Activated T-cell treated with anti-CD3 and anti-CD28 coated beads, Interleukin-2, amount 50 U/mL, for 48 hours (primary cell): Measurements from ENCODE around the gene DGCR6L.
"Not testable (repeated sequence)": the region's sequence is repeated elsewhere in the genome, so short reads cannot be mapped to it uniquely, and the experiment has no call there.

Source experiments
- DNase-seq, 2 experiments: peaks; one replicate each; pipeline ENCODE4 v3.0.0-alpha.2; 2020

DGCR6L gene

GRCh38 chr22:20290045-20290392, 29.8 kb downstream of the DGCR6L start:
- DNase-seq = no peak

DNA sequence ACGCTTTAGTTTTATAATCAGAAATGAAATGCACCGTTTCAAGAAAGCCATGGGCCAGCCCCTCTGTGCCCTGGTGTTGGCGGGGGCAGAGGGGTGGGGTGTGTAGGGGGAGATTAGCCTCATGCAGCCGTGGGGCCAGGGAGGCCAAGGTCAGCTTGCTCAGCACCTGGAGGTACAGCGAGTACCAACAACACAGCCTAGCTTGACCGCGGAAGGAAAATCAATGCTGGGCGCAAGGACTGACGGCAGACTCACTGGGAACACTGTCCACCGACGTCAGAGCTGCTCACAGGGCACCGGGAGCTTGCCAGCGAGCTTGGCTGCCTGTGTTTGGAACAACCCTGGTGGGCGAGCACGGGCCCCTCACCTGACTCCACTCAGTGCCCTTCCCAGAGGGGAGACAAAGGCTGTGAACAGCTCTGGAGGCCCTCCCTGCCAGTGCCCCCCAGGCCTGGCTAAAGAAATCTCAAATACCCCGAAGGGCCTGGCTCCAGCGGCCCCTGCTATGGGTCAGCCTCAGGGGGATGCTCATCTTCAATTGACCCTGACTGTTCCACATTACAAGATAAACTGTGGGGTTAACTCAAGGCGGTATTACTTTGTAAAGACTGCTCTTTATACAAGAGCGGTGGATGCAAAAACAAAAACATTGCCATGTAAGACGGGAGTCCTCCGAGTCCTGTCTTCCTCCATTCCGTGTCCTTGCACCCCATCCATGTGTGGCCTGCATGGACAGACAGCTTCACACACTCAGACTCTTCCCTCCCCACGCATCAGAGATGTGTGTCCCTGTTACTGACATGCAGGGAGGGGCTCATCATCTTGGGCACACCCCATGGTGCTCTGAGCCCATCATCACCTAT, 30.4 kb downstream of the DGCR6L start:
- not testable (repeated sequence) for DNase-seq

DNA sequence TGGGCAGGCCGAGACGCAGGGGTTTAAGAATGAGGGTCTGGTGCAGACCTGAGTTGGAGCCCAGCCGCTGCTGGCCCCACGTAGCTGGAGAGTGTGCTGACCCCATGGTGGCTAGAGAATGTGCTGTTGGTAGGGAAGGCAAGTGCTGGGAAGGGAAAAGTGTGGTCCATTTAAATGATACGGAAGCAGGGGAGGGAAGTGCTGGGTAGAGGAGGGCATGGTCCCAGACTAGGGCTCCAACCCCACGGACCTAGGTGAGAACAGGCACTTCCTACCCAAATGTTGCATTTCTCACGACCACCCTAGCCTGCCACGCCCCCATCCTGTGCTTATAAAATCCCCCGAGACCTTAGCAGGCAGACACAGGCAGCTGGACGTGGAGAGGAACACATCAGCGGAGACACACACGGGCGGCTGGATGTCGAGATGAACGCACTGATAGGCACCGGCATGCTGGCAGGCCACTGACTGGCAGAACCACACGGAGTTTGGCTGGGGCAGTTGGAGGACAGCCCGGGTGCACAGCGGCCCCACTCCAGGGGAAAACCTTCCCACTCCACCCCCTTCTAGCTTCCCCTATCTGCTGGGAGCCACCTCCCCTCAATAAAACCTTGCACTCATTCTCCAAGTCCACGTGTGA, 33.0 kb downstream of the DGCR6L start:
- not testable (repeated sequence) for DNase-seq

DNA sequence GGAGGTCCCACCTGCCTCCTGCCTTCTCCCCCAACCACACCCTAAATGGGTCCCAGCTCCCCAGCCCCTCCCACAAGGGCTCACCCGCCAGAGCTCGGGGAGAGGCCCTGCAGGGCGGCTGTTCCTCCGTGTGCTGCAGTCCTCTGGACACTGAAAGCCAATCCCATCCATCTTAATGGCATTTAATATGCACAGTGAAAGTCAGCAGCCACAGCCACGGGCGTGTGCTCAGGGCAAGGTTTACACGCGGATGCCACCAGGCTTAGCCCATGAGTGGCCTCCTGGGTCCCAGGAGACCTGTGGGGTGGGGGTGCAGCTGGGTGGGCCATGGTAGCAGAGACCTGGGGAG, 33.6 kb downstream of the DGCR6L start:
- DNase-seq = not testable (repeated sequence)

DNA sequence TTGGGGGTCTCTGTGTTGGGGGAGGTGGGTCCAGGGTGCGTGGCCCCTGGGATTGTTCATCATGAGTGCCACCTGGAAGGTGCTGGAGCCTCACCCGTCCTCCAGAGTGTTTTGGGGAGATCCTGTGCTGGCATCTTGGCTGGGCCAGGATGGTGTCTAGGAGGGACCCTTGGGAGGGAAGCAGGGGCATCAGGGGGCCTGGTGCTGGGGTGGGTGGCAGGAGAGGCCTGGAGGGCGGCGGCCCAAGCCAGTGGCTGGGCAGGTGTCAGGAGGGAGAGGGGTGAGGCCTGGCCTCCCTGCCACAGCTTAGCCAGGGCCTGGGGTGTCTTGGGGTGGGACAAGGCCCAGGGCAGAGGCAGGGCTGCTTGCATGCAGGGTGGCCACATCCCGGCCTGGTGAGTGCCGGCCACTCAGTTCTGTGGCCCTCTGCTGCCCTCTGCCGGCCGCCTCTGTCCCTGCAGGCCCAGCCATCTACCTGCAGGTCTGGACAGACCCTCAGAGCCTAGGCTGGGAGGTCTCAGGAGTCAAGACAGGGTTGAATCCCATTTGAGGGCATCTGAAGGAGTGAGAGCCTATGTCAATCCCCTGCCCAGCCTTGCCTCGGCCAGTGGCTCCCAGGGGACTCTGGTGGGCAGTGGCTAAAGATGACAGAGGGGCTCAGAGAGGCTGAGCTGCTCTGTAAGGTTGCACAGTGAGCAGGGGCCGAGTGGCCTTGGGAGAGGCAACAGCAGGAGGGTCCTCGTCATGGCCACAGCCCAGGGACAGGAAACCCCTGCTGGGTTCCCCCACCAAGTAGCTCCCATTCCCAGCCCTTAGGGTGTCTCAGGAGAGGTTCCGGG, 34.2 kb downstream of the DGCR6L start:
- DNase-seq = peak; percentile 79 to 83

GRCh38 chr22:20284471-20285086, 35.3 kb downstream of the DGCR6L start:
- DNase-seq = no peak

DNA sequence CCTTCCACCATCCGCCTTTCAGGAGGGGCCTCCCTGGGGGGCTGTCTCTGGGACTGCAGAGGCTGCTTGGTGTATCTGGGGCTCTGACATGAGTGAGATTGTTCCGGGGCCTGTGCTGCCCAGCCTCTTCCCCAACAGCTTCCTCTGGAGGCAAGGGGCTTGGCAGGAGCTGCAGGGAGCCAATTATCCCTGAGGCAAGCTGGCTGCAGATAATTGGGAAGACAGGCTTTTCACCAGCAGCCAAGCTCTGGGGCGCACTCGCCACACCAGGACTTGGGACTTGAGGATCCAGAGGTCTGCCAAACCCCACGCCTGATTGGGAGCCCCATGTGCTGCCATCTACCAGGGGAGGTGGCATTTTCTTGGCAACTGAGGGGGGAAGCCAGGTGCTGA, 36.2 kb downstream of the DGCR6L start:
- no peak for DNase-seq

- no peak for DNase-seq
Measured at GRCh38 chr22:20282901-20283673, 36.8 kb downstream of the DGCR6L start.

DNA sequence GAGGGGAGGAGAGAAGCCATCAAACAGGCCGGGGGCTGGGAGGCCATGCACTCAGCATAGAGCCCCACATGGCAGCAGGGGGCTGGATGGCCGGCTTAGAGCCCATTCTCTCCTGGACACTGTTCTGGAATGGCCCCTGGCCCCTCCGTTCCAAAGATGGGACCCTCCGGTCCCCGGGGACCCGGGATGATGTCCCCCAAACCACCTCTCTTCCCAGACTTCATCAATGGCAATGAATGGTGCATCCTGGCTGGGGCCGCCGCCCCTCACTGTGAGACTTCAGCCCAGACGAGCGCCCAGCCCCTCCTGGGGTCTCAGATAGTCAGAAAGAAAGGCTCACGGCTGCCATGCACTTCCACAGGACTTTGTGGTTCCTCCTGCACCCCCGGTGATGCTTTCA, 38.0 kb downstream of the DGCR6L start:
- DNase-seq = no peak

DNA sequence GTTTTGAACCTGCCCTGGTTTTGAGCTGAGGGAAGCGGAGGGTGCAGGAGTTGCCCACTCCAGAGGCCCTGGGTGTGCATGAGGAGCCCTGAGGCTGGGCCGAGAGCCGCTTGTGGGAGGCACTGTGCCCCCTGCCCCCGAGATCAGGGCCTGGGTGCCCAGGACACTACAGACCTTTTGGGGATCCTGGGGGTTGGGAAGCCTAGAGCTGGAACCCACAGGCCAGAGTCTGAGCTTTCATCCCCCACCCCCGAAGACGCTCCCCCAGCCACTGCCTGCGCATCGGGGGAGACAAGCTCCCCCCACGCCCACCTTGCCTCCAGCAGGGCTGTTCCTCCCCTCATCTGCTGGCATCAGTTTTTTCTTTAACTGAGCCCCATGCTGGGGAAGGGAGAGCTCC, 38.4 kb downstream of the DGCR6L start:
- DNase-seq = not testable (repeated sequence)

GRCh38 chr22:20280866-20281265, 39.0 kb downstream of the DGCR6L start:
- no peak for DNase-seq

GRCh38 chr22:20280163-20280562, 39.7 kb downstream of the DGCR6L start:
- not testable (repeated sequence) for DNase-seq

GRCh38 chr22:20279662-20280134, 40.2 kb downstream of the DGCR6L start:
- no peak for DNase-seq

GRCh38 chr22:20278726-20279490, 41.0 kb downstream of the DGCR6L start:
- DNase-seq = not testable (repeated sequence)

GRCh38 chr22:20277936-20278635, 41.8 kb downstream of the DGCR6L start:
- not testable (repeated sequence) for DNase-seq

- no peak for DNase-seq
Measured at GRCh38 chr22:20276468-20276867, 43.4 kb downstream of the DGCR6L start.

DNA sequence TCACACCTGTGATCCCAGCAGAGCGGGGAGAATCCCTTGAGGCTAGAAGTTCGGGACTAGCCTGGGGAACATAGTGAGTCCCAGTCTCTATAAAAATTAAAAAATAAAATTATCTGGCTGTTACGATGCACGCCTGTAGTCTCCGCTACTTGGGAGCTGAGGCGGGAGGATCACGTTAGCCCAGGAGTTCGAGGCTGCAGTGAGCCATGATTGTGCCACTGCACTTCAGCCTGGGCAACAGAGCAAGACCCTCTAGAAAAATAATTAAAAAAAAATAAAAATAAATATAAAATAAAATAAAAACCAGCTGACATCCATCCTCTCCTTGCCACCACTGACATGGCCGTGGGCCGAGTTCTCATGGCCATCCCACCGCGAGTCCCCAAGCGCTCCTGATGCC, 44.0 kb downstream of the DGCR6L start:
- DNase-seq = no peak

- DNase-seq = not testable (repeated sequence)
Measured at GRCh38 chr22:20275325-20275724, 44.5 kb downstream of the DGCR6L start.

GRCh38 chr22:20274374-20274773, 45.5 kb downstream of the DGCR6L start:
- DNase-seq = not testable (repeated sequence)

GRCh38 chr22:20273758-20274181, 46.1 kb downstream of the DGCR6L start:
- no peak for DNase-seq

DNA sequence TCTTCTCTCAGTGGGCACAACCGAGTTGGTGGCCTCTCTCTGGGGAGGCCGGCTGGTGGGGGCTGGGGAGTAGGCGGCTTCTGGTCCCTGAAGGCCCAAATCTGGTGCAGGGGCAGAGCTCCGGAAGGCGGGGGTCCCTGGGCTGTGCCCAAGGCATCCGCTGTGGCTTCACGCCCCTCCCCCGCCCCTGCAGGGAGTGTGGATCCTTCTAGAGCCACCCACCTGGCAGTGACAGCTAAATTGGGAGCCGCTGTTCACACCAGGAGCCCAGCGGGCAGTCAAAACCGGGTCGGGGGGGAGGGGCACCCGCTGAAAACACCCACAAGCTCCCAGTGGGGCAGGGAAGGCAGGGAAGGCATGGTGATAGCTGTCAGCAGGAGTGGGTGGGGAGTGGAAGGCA, 47.2 kb downstream of the DGCR6L start:
- DNase-seq = no peak
